H1 (cell line): ENCODE data around the gene MACROD1.

Experiments
- CREB1 ChIP-seq: IDR thresholded peaks from 2 replicates; pipeline ENCODE4 v1.6.1; 2012; ENCODE audit warnings: inconsistent platforms
- CTCF ChIP-seq, 3 experiments: IDR thresholded peaks; 1 replicate in 2 of 3; 2 replicates in 1 of 3; pipeline versions ENCODE4 v1.5.1 to v1.6.1; 2011; ENCODE audit warnings: low read length in 3 of 3, mild to moderate bottlenecking in 3 of 3, inconsistent platforms in 2 of 3, low read depth in 1 of 3, moderate library complexity in 1 of 3; ENCODE audit not compliant: insufficient read depth in 1 of 3; ENCODE audit errors: control extremely low read depth in 1 of 3
- EZH2 ChIP-seq: fragments of 200-600 bp; sonication (generic); IDR thresholded peaks from 2 replicates; pipeline ENCODE4 v1.7.1; 2012; ENCODE audit warnings: low read depth, mild to moderate bottlenecking, moderate library complexity, low read length, inconsistent platforms; ENCODE audit not compliant: severe bottlenecking
- SP1 ChIP-seq: IDR thresholded peaks from 2 replicates; pipeline ENCODE4 v1.6.1; 2011; ENCODE audit warnings: low read depth, low read length
- ZNF274 ChIP-seq: IDR thresholded peaks from 2 replicates; pipeline ENCODE4 v1.7.0; 2012; ENCODE audit warnings: low read length, borderline replicate concordance; ENCODE audit errors: extremely low read depth

- TF ChIP-seq EZH2 = no peak
- no peak for TF ChIP-seq ZNF274
- TF ChIP-seq CTCF (IDR thresholded peaks at IDR 0.05; ENCODE audit: control extremely low read depth in 1 of 3, insufficient read depth in 1 of 3, low read depth in 1 of 3, low read length in 3 of 3) = no peak
- no peak for TF ChIP-seq SP1
- no peak for TF ChIP-seq CREB1
These were observed 43.6 kb upstream of the MACROD1 start for GRCh38 chr11:64209563-64209843.
